ENCODE measurements around the gene TELO2. TPM values are rescaled to one million over a fixed set of nuclear protein-coding genes. Genes with fewer than 3 reads are reported as not detected.

Gene TELO2
- polyA plus RNA-seq, 5 donors, result 18.0 to 51.4 (median 35.5) TPM

- no peak for DNase-seq
Measured at GRCh38 chr16:1551166-1551565, 58.0 kb downstream of the TELO2 start.

GRCh38 chr16:1552129-1552528, 59.0 kb downstream of the TELO2 start:
- DNase-seq, result no peak

GRCh38 chr16:1553946-1554825, 61.0 kb downstream of the TELO2 start:
- no peak for DNase-seq

GRCh38 chr16:1554826-1555445, 61.8 kb downstream of the TELO2 start:
- no peak for DNase-seq

- no peak for DNase-seq
Measured at GRCh38 chr16:1556254-1556653, 63.1 kb downstream of the TELO2 start.

GRCh38 chr16:1557074-1557473, 63.9 kb downstream of the TELO2 start:
- no peak for DNase-seq

GRCh38 chr16:1557576-1557975, 64.4 kb downstream of the TELO2 start:
- no peak for DNase-seq

GRCh38 chr16:1559446-1559975, 66.4 kb downstream of the TELO2 start:
- DNase-seq, result no peak

Other genes with a start within 250 kb of the TELO2 start
- under 1 TPM in 1 of 5 donors, not detected in 4; 0.15 TPM for gene TPSD1, start 237.3 kb upstream of the TELO2 start, polyA plus RNA-seq (ENCODE audit: insufficient read depth in 1 of 5, insufficient read length in 5 of 5, low replicate concordance in 1 of 5)
- 100 to 1,000 TPM; 148 to 169 (median 160) TPM for gene UBE2I, start 183.7 kb upstream of the TELO2 start, polyA plus RNA-seq (ENCODE audit: insufficient read depth in 1 of 5, insufficient read length in 5 of 5, low replicate concordance in 1 of 5)
- 1 to 10 TPM; 2.2 to 6.9 (median 4.2) TPM for gene BAIAP3, start 159.7 kb upstream of the TELO2 start, polyA plus RNA-seq (ENCODE audit: insufficient read depth in 1 of 5, insufficient read length in 5 of 5, low replicate concordance in 1 of 5)
- gene TSR3, start 141.5 kb upstream of the TELO2 start, polyA plus RNA-seq (ENCODE audit: insufficient read depth in 1 of 5, insufficient read length in 5 of 5, low replicate concordance in 1 of 5), result 10 to 100 TPM; 30.4 to 68.5 (median 42.7) TPM
- 10 to 100 TPM; 28.2 to 56.6 (median 45.1) TPM for gene GNPTG, start 141.4 kb upstream of the TELO2 start, polyA plus RNA-seq (ENCODE audit: insufficient read depth in 1 of 5, insufficient read length in 5 of 5, low replicate concordance in 1 of 5)
- 10 to 100 TPM; 16.5 to 25.1 (median 19.0) TPM for gene UNKL, start 78.7 kb upstream of the TELO2 start, polyA plus RNA-seq (ENCODE audit: insufficient read depth in 1 of 5, insufficient read length in 5 of 5, low replicate concordance in 1 of 5)
- gene UQCC4, start 72.6 kb upstream of the TELO2 start, polyA plus RNA-seq (ENCODE audit: insufficient read depth in 1 of 5, insufficient read length in 5 of 5, low replicate concordance in 1 of 5), result 10 to 100 TPM; 10.7 to 16.2 (median 12.1) TPM
- 1 to 10 TPM in 4 of 5 donors, under 1 TPM in 1; 0.81 to 3.6 (median 3.2) TPM for gene PERCC1, start 62.3 kb upstream of the TELO2 start, polyA plus RNA-seq (ENCODE audit: insufficient read depth in 1 of 5, insufficient read length in 5 of 5, low replicate concordance in 1 of 5)
- 1 to 10 TPM; 4.0 to 10.0 (median 9.4) TPM for gene CCDC154, start 48.8 kb upstream of the TELO2 start, polyA plus RNA-seq (ENCODE audit: insufficient read depth in 1 of 5, insufficient read length in 5 of 5, low replicate concordance in 1 of 5)
- gene CLCN7, start 18.3 kb upstream of the TELO2 start, polyA plus RNA-seq (ENCODE audit: insufficient read depth in 1 of 5, insufficient read length in 5 of 5, low replicate concordance in 1 of 5), result 10 to 100 TPM; 21.5 to 42.1 (median 28.5) TPM
- under 1 TPM in 2 of 5 donors, not detected in 3; 0.15 to 0.18 TPM for gene PTX4, start 4.4 kb upstream of the TELO2 start, polyA plus RNA-seq (ENCODE audit: insufficient read depth in 1 of 5, insufficient read length in 5 of 5, low replicate concordance in 1 of 5)
- 10 to 100 TPM; 15.3 to 25.1 (median 17.9) TPM for gene TMEM204, start 40.3 kb downstream of the TELO2 start, polyA plus RNA-seq (ENCODE audit: insufficient read depth in 1 of 5, insufficient read length in 5 of 5, low replicate concordance in 1 of 5)
- gene IFT140, start 118.7 kb downstream of the TELO2 start, polyA plus RNA-seq (ENCODE audit: insufficient read depth in 1 of 5, insufficient read length in 5 of 5, low replicate concordance in 1 of 5), result 10 to 100 TPM; 26.8 to 36.6 (median 28.8) TPM
- gene CRAMP1, start 119.0 kb downstream of the TELO2 start, polyA plus RNA-seq (ENCODE audit: insufficient read depth in 1 of 5, insufficient read length in 5 of 5, low replicate concordance in 1 of 5), result 10 to 100 TPM; 19.7 to 27.7 (median 24.5) TPM
- gene JPT2, start 184.9 kb downstream of the TELO2 start, polyA plus RNA-seq (ENCODE audit: insufficient read depth in 1 of 5, insufficient read length in 5 of 5, low replicate concordance in 1 of 5), result 10 to 100 TPM; 64.2 to 77.3 (median 73.7) TPM
- gene MAPK8IP3, start 212.8 kb downstream of the TELO2 start, polyA plus RNA-seq (ENCODE audit: insufficient read depth in 1 of 5, insufficient read length in 5 of 5, low replicate concordance in 1 of 5), result 10 to 100 TPM; 45.3 to 74.0 (median 61.9) TPM